ENCODE measurements around the gene APLF.

- TF ChIP-seq CTCF (IDR thresholded peaks at IDR 0.05) (no peak), POLR2A (IDR thresholded peaks at IDR 0.05) (no peak)
Observed at GRCh38 chr2:68448671-68449653, 18.4 kb upstream of the APLF start.
